Measurements from ENCODE around the gene CLC.
"Not testable (repeated sequence)": the region's sequence is repeated elsewhere in the genome, so short reads cannot be mapped to it uniquely, and the experiment has no call there.

Gene CLC

DNA sequence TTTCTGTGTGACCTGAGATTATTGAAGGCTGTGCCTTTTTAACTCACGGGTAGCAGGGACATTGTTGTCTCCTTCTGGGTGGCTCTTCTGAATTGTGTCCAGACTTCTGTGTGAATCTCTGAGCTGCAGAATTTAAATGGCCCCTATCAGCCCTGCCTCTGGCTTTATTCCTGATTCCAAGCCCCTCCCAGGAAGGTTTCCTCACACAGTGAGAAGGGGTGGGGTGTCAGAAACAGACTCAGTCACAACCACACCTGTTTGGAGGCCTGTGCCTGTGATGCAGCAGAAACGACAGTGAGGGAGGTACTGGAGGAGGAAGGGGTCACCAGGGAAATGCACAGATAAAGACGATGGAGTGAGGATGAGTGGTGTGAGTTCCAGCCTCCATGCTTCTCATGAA, at the start of gene CLC:
Gene CLC, minus strand, starts transcription at position 139 of the 400 bp plus-strand sequence. Its CDS starts 77 bp downstream, at position 62.
- Histone ChIP-seq H3K9me3 (ENCODE audit: control insufficient read depth in 5 of 5, low read length in 5 of 5) (no peaks in the 10 kb centered on the region), H3K4me3 (ENCODE audit: low read depth in 1 of 5, low read length in 5 of 5) (no peak within 1 kb of the TSS), H3K27ac (ENCODE audit: low read depth, low read length) (no peak within 1 kb of the TSS), H3K36me3 (ENCODE audit: control insufficient read depth in 5 of 5, insufficient read depth in 5 of 5, low read length in 5 of 5) (no peaks in the 10 kb centered on the region), H3K9ac (ENCODE audit: low read length in 5 of 5) (no peak within 1 kb of the TSS), H3K27me3 (ENCODE audit: control insufficient read depth in 5 of 5, insufficient read depth in 4 of 5, low read length in 5 of 5) (peaks cover 0 to 3% (median 0%) of the 10 kb centered on the region in 5 donors), H3K4me1 (ENCODE audit: control insufficient read depth in 5 of 5, insufficient read depth in 5 of 5, low read length in 5 of 5) (no peaks in the 10 kb centered on the region)

DNA sequence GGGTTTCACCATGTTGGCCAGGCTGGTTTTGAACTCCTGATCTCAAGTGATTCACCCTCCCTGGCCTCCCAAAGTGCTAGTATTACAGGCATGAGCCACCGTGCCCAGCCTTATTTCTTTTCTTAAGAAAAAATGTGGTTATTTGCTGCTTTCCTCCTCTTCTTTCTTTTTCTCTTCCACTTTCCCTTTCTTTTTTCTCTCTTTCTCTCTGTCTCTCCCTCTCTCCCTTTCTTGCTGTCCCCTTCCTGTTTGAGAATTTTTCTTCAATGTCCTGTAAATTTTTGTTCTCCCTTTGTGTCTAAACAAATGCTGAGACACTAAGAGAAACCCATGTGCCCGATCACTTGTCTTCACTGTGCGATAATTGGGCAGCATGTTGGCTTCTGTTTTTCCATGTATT, 43.1 kb upstream of the CLC start:
- Histone ChIP-seq H3K27me3 (ENCODE audit: control insufficient read depth in 5 of 5, insufficient read depth in 4 of 5, low read length in 5 of 5) (peaks cover 0 to 11% (median 6%) of the 10 kb centered on the region in 5 donors), H3K36me3 (ENCODE audit: control insufficient read depth in 5 of 5, insufficient read depth in 5 of 5, low read length in 5 of 5) (no peaks in the 10 kb centered on the region), H3K9me3 (ENCODE audit: control insufficient read depth in 5 of 5, low read length in 5 of 5) (no peaks in the 10 kb centered on the region), H3K4me3 (ENCODE audit: low read depth in 1 of 5, low read length in 5 of 5) (no peak overlapping the region), H3K4me1 (ENCODE audit: control insufficient read depth in 5 of 5, insufficient read depth in 5 of 5, low read length in 5 of 5) (peaks cover 0 to 4% (median 0%) of the 10 kb centered on the region in 5 donors), H3K9ac (ENCODE audit: low read length in 5 of 5) (no peak overlapping the region), H3K27ac (ENCODE audit: low read depth, low read length) (no peak overlapping the region)

DNA sequence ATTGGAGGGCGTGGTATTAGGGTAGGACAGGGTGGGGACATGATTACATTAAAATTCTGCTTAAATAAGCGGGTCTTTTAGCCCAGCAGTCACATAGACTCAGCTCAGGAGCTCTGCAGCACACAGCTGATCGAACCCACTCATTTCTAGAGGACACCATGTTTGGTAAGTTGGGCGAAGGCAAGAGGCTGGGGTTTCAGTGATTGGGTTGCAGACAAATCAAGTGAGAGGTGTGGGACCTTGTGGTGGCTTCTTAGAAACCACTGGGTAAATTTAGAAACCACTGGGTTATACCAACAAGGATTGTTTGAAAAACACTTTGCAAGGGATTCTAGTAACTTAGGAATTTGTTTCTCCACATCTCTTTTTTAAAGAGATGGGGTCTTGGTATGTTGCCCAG, 40.9 kb upstream of the CLC start, which contains the start of gene LEUTX:
Gene LEUTX, plus strand, starts transcription at position 92 of the 400 bp plus-strand sequence. Its CDS starts 67 bp downstream, at position 159.
- H3K9ac ChIP-seq (ENCODE audit: low read length in 5 of 5), result no peak within 1 kb of the TSS
- no peaks in the 10 kb centered on the region for H3K9me3 ChIP-seq (ENCODE audit: control insufficient read depth in 5 of 5, low read length in 5 of 5)
- peaks cover 0 to 4% (median 0%) of the 10 kb centered on the region in 5 donors for H3K4me1 ChIP-seq (ENCODE audit: control insufficient read depth in 5 of 5, insufficient read depth in 5 of 5, low read length in 5 of 5)
- H3K36me3 ChIP-seq (ENCODE audit: control insufficient read depth in 5 of 5, insufficient read depth in 5 of 5, low read length in 5 of 5), result no peaks in the 10 kb centered on the region
- no peak within 1 kb of the TSS for H3K4me3 ChIP-seq (ENCODE audit: low read depth in 1 of 5, low read length in 5 of 5)
- H3K27me3 ChIP-seq (ENCODE audit: control insufficient read depth in 5 of 5, insufficient read depth in 4 of 5, low read length in 5 of 5), result peaks cover 0 to 2% (median 0%) of the 10 kb centered on the region in 5 donors
- H3K27ac ChIP-seq (ENCODE audit: low read depth, low read length), result no peak within 1 kb of the TSS

DNA sequence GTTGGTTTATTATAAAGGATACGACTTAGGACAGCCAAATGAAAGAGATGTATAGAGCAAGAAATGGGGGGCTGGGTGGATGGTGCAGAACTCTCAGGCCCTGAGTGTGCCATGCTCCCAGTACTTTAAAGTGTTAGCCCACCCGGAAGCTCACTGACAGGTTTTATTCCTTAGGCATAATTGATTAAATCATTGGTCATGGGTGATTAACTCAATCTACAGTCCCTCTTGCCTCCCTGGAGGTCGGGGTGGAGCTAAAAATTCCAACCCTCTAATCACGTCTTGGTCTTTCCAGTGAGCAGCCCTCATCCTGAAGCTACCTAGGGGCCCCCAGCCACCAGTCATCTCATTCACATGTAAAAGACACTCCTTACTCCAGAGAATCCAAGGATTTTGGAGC, 31.0 kb upstream of the CLC start:
- H3K9ac ChIP-seq (ENCODE audit: low read length in 5 of 5), result no peak overlapping the region
- no peak overlapping the region for H3K27ac ChIP-seq (ENCODE audit: low read depth, low read length)

DNA sequence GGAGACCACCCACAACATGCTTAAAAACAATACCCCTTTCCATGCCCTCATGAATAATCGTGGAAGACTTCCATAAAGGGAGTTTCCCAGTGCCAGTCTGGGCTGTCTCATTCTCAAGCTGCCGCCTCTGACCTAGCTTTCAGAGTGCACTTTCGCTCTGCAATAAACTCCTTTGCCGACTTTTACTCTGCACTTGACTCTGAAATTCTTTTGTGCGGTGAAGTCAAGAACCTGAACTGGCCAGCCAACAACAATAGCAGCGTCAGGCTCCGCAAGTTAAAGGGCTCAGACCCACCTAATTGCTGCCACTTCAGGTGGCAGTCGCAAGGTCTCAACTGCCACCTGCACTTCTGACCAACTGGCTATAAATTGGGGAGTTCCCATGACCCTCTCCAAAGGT, 30.5 kb upstream of the CLC start:
- H3K27me3 ChIP-seq (ENCODE audit: control insufficient read depth in 5 of 5, insufficient read depth in 4 of 5, low read length in 5 of 5), result peaks cover 0 to 4% (median 0%) of the 10 kb centered on the region in 5 donors
- H3K9me3 ChIP-seq (ENCODE audit: control insufficient read depth in 5 of 5, low read length in 5 of 5), result peaks cover 0 to 11% (median 7%) of the 10 kb centered on the region in 5 donors
- H3K4me3 ChIP-seq (ENCODE audit: low read depth in 1 of 5, low read length in 5 of 5), result no peak overlapping the region
- no peak overlapping the region for H3K27ac ChIP-seq (ENCODE audit: low read depth, low read length)
- no peaks in the 10 kb centered on the region for H3K4me1 ChIP-seq (ENCODE audit: control insufficient read depth in 5 of 5, insufficient read depth in 5 of 5, low read length in 5 of 5)
- no peak overlapping the region for H3K9ac ChIP-seq (ENCODE audit: low read length in 5 of 5)
- H3K36me3 ChIP-seq (ENCODE audit: control insufficient read depth in 5 of 5, insufficient read depth in 5 of 5, low read length in 5 of 5), result no peaks in the 10 kb centered on the region

More for the DNA sequence above, 31.0 kb upstream of the CLC start:
- H3K36me3 ChIP-seq (ENCODE audit: control insufficient read depth in 5 of 5, insufficient read depth in 5 of 5, low read length in 5 of 5), result no peaks in the 10 kb centered on the region
- peaks cover 0 to 4% (median 0%) of the 10 kb centered on the region in 5 donors for H3K27me3 ChIP-seq (ENCODE audit: control insufficient read depth in 5 of 5, insufficient read depth in 4 of 5, low read length in 5 of 5)
- H3K4me1 ChIP-seq (ENCODE audit: control insufficient read depth in 5 of 5, insufficient read depth in 5 of 5, low read length in 5 of 5), result no peaks in the 10 kb centered on the region
- no peak overlapping the region for H3K4me3 ChIP-seq (ENCODE audit: low read depth in 1 of 5, low read length in 5 of 5)
- peaks cover 0 to 11% (median 7%) of the 10 kb centered on the region in 5 donors for H3K9me3 ChIP-seq (ENCODE audit: control insufficient read depth in 5 of 5, low read length in 5 of 5)

DNA sequence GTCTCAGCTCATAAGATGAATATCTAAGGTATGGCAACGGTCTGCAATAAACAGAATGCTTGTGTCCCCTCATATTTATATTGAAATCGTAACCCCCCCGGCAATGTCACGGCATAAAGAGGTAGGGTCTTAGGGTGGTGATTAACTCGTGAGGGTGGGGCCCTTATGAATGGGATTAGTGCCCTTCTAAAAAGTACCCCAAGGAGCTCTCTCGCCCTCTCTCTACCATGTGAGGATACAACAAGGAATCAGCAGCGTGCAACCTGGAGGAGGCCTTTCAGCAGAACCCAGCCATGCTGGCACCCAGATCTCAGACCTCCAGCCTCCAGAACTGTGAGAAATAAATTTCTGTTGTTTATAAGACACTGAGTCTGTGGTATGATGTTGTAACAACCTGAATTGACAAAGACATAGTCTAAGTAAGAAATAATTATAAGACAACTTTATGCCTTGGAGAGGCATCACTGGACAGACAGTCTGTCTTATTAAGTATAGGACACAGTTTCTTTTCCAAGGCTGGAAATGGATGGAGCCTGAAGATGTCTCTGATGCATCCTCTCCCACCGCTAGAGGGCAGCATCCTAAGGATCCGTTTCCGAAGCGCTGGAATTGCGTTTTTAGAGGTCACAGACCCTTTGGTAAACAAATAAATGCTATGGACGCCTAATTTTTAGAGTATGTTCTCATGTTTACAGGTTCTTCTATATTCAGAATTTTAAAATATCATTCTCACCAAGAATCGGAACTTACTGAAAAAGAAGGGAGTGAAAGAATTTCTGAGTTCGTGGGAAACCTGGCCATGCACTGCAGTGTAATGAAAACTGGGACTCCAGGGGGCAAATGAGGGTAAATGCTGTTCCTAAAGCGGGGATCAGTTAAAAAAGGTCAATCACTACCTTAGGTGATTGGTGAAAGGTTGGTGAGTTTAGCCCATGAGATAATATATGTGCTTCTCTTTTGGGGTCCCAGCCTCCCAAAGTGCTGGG, 27.6 kb upstream of the CLC start:
- H3K4me1 ChIP-seq (ENCODE audit: control insufficient read depth in 5 of 5, insufficient read depth in 5 of 5, low read length in 5 of 5), result no peaks in the 10 kb centered on the region

DNA sequence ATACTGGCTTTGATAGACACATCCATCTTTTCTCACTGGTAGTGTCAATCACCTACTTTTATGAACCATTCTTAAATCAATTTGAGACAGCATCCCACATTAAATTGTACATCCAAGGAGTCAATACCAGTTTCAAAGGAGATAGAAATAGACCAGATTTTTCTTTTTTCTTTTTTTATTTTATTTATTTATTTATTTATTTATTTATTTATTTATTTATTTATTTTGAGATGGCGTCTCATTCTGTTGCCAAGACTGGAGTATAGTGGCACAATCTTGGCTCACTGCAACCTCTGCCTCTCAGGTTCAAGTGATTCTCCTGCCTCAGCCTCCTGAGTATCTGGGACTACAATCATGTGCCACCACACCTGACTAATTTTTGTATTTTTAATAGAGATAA, 24.0 kb upstream of the CLC start:
- Histone ChIP-seq H3K9me3 (ENCODE audit: control insufficient read depth in 5 of 5, low read length in 5 of 5) (peaks cover 0 to 11% (median 7%) of the 10 kb centered on the region in 5 donors), H3K27me3 (ENCODE audit: control insufficient read depth in 5 of 5, insufficient read depth in 4 of 5, low read length in 5 of 5) (peaks cover 0 to 15% (median 11%) of the 10 kb centered on the region in 5 donors)
- not testable (repeated sequence) for H3K4me3 ChIP-seq (ENCODE audit: low read depth in 1 of 5, low read length in 5 of 5); H3K4me1 ChIP-seq (ENCODE audit: control insufficient read depth in 5 of 5, insufficient read depth in 5 of 5, low read length in 5 of 5); H3K36me3 ChIP-seq (ENCODE audit: control insufficient read depth in 5 of 5, insufficient read depth in 5 of 5, low read length in 5 of 5); H3K27ac ChIP-seq (ENCODE audit: low read depth, low read length); H3K9ac ChIP-seq (ENCODE audit: low read length in 5 of 5)

More for the DNA sequence above, 27.6 kb upstream of the CLC start:
- H3K4me3 ChIP-seq (ENCODE audit: low read depth in 1 of 5, low read length in 5 of 5), result no peak overlapping the region
- no peaks in the 10 kb centered on the region for H3K36me3 ChIP-seq (ENCODE audit: control insufficient read depth in 5 of 5, insufficient read depth in 5 of 5, low read length in 5 of 5)
- no peak overlapping the region for H3K9ac ChIP-seq (ENCODE audit: low read length in 5 of 5)
- H3K9me3 ChIP-seq (ENCODE audit: control insufficient read depth in 5 of 5, low read length in 5 of 5), result peaks cover 0 to 11% (median 7%) of the 10 kb centered on the region in 5 donors
- no peak overlapping the region for H3K27ac ChIP-seq (ENCODE audit: low read depth, low read length)
- peaks cover 0 to 4% (median 0%) of the 10 kb centered on the region in 5 donors for H3K27me3 ChIP-seq (ENCODE audit: control insufficient read depth in 5 of 5, insufficient read depth in 4 of 5, low read length in 5 of 5)

DNA sequence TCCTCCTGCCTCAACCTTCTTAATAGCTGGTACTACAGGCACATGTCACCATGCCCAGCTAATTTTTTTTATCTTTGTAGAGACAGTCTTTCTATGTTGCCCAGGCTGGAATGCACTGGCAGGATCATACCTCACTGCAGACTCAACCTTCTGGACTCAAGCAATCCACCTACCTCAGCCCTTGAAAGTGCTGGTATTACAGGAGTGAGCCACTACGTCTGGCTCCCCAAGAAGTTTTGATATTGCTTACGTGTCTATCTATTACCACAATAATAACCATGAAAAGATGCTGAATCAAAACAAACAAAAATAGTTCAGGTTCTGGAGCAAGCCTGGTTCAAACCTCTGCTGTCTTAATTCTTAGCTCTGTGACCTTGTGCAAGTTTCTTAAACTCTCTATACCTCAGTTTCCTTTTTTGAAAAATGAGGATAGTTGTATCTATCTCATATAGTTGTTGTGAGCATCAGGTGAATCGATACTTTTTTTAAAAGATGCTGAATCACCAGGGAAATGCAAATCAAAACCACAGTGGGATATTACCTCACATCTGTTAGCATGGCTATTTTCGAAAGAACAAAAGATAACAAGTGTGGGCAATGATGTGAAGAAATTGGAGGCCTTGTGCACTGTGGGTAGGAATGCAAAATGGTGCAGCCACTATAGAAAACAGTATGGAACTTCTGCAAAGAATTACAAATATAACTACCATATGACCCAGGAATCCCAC, 21.8 kb upstream of the CLC start:
- Histone ChIP-seq H3K36me3 (ENCODE audit: control insufficient read depth in 5 of 5, insufficient read depth in 5 of 5, low read length in 5 of 5) (no peaks in the 10 kb centered on the region), H3K9ac (ENCODE audit: low read length in 5 of 5) (no peak overlapping the region), H3K27me3 (ENCODE audit: control insufficient read depth in 5 of 5, insufficient read depth in 4 of 5, low read length in 5 of 5) (peaks cover 0 to 15% (median 11%) of the 10 kb centered on the region in 5 donors), H3K4me3 (ENCODE audit: low read depth in 1 of 5, low read length in 5 of 5) (no peak overlapping the region), H3K27ac (ENCODE audit: low read depth, low read length) (no peak overlapping the region), H3K4me1 (ENCODE audit: control insufficient read depth in 5 of 5, insufficient read depth in 5 of 5, low read length in 5 of 5) (no peaks in the 10 kb centered on the region), H3K9me3 (ENCODE audit: control insufficient read depth in 5 of 5, low read length in 5 of 5) (peaks cover 0 to 2% (median under 1%) of the 10 kb centered on the region in 5 donors)

DNA sequence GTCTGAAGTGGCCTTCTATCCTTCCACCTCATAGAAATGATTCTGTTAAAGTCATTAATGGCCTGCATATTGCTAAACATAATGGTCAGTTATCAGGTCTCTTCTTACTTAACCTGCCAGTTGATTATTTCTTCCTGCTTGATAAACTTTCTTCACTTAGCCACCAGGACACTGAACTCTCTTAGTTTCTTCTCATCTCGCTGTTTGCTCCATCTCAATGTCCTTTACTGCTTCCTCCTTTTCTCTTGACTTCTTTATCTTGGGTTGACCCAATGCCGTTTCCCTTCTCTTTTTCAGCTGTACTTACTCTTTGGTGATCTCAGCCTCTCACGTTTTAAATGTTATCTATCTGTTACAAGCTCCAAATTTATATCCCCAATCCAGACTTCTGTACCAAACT, 17.1 kb upstream of the CLC start:
- no peak overlapping the region for H3K27ac ChIP-seq (ENCODE audit: low read depth, low read length)
- no peak overlapping the region for H3K9ac ChIP-seq (ENCODE audit: low read length in 5 of 5)
- H3K4me3 ChIP-seq (ENCODE audit: low read depth in 1 of 5, low read length in 5 of 5), result no peak overlapping the region
- peaks cover 0 to 29% (median 9%) of the 10 kb centered on the region in 5 donors for H3K27me3 ChIP-seq (ENCODE audit: control insufficient read depth in 5 of 5, insufficient read depth in 4 of 5, low read length in 5 of 5)
- H3K9me3 ChIP-seq (ENCODE audit: control insufficient read depth in 5 of 5, low read length in 5 of 5), result no peaks in the 10 kb centered on the region
- H3K36me3 ChIP-seq (ENCODE audit: control insufficient read depth in 5 of 5, insufficient read depth in 5 of 5, low read length in 5 of 5), result no peaks in the 10 kb centered on the region
- H3K4me1 ChIP-seq (ENCODE audit: control insufficient read depth in 5 of 5, insufficient read depth in 5 of 5, low read length in 5 of 5), result no peaks in the 10 kb centered on the region

Measured in subcutaneous abdominal adipose tissue (tissue), 5 donors.